Measurements from ENCODE around the gene ZGPAT.

Gene ZGPAT

DNA sequence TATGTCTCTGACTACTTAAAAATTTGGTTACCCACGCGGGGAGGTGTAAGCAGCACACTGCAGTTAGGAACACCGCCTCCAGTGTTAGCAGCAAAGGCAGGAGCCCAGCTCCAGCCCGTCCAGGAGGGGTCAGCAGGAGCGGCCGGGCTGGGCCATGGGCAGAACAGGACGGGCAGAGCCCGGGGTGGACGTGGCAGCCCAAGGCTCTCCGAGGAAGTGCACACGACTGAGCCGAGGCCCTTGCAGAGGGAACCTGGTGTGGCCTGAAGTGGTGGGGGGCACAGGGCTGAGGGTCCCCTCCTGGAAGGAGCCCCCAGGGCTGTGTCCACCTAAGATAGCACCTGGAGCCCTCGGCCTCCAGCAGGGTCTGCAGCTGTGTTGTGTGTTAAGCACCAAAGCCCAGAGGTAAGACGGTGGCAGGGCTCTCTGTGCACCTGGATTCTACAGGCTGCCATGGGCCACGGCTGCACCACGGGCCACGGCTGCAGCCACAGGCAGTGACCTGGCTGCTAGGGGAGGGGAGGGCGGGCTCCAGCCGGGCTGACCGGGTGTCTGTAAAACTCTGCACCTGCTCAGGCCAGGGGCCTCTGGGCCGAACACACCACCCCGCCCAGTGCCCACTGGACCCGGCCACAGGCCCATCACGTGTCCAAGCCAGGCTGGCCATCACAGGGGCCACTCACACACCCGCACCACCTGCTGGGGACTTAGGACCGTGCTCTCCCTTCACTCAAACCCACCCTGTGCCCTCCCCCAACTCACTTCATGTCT is 38.3 kb downstream of the ZGPAT start:
- no peak for DNase-seq

DNA sequence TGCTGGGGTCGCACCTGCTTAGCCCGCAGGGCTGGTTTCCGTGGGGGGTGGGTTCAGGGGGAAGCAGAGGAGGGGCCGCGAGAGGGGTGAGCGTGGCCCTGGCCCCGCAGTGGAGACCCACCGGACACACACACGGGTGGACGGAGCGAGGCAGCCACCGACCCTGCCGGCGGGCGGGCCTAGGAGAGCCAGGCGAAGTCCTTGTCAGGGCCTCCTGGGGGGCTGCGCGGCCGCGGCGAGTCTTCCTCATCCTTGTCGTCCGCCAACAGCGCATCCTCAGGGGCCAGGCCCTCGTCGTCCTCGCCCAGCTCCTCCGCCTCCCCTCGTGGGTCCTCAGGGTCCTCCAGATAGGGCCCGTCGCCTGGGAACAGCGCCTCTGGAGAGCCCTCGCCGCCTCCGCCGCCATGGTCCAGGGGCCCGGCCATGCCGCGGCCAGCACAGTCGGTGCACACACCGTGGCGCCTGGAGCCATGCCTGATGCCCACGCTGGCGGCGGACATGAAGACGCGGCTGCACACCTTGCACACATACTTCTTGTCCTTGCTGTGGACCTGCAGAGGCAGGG is 39.0 kb downstream of the ZGPAT start:
- no peak for DNase-seq

DNA sequence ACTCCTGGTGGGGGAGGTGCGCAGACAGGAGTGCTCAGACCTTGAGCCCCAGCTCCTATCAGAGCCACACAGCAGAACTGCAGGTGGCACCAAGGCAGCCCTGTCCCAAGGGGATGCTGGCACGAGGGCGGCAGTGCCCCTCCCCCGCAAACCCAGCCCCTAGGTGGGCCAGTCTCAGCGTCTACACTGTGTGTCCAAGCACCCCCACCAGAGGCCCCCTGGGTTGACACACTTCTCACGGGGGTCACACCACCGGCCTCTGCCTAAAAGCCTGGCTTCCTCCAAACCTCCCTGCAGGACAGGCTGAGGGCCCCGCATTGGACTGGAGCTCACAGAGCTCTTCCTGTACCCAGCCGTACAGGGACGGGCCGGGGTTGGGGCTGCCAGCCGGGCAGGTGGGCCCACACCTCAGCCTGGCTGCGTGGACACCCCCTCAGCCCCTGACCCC is 39.8 kb downstream of the ZGPAT start:
- no peak for DNase-seq

DNA sequence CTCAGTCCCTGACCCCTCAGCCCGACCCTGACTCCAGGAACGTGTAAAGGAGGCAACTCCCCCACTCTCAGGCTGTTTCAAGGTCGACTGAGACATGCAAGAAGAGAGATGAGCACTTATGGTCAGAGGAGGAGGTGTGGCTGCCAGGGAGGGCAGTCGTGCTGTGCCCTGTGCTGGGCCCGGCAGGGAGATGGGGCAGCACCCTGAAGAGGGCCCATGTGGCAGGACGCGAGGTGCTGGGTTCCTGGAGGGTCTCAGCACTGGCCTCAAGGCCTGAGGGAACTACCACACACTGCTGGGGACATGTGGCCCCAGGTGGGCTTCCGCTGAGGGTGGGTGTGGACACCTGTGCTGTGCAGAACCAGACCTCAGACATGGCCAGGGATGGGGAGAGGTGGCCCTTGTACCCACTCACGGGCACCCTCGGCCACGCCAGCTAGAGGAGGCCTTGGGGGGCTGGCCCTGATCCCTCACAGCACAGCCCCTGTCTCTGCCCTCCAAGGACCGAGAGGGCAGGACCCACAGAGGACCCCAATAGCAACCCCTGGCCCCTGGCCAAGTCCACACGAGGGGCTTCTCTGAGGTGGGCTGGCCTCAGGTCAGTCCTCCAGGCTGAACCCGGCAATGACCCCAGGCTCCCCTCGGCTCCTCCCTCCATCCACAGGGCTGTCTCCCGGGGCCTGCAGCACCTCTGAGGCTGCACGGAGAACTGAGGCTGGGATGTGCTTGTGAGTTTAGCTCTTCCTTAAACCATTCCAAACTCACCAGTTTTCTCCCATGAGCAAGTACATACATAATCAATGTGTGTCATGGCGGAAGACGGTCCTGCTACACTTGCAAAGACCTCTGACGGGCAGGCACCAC is 40.5 kb downstream of the ZGPAT start:
- no peak for DNase-seq

DNA sequence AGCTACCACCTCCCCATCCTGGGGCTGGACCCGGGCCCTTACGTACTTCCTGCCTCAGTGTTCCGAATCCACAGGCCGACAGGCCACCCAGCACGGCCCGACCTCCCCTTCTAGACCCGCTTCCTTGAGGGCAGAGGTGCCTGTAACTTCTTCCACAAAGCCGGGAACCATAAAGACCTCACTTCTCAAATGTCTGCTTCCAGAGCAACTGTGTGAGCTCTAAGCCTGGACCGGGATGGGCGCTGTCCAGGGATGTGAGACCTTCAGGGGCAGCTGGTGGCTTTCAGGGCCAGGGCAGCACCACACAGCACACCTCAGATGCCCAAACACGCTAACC is 41.1 kb downstream of the ZGPAT start:
- DNase-seq = no peak

DNA sequence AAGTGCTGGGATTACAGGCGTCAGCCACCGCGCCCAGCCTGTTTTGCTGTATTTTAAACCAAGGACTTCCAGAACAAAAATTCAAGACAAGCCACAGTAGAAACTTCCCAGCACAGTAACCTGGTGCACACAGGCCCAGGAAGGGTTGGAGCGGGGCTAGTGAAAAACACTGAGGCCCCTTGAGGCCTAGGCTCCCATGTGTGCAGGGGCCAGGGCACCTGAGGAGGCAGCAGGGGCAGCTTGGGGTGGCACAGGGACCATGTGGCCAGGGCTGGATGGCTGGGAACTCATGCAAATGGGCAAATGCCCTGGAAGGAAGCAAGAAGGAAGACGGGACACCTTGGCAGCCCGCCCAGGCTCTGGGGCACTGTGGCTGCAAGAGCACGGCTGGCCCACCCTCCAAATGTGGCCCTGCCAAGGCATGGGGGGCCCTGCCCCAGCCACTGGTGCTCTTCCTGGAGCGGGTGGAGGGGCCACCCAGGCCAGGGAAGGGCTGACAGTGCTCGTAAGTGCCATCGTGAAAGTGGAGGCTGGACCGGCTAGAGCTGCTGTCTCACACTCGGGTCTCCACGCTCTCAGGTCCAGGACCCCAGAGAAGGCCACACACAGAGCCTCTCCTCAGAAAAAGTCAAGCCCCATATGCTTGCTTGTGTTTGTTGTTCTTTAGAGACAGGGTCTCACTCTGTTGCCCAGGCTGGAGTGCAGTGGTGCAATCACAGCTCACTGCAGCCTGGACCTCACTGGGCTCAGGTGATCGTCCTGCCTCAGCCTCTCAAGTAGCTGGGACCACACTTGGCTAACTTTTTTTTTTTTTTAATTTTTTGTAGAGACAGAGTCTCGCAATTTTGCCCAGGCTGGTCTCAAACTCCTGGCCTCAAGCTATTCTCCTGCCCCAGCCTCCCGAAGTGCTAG is 42.0 kb downstream of the ZGPAT start:
- no peak for DNase-seq

DNA sequence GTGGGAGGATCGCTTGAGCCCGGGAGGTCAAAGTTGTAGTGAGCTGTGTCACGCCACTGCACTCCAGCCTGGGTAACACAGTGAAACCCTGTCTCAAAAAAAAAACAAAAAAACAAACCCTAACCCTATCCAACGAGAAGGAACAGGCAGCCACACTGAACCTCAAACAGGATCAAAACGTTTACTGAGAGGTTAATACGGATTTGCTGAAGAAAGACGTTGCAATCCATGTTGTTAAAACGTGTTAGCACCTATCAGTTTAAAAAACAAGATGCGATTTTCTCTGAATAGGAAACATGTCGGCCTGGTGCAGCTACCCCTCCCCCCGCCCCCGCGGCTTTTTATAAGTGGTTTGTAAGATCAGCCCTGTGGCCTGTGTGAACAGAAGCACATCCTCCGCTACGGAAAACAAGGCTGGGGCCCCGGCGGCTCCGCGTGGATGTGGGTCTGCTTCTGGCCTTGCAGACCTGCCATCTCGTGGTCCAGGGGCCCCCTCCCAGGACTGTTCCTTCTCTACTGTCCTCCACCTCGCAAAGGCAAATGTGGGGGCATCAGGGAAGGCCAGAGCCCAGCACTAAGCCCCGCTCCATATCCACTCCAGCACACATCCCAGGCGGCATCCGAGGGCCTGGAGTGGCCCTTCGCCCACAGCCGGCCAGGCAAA is 43.1 kb downstream of the ZGPAT start:
- no peak for DNase-seq

DNA sequence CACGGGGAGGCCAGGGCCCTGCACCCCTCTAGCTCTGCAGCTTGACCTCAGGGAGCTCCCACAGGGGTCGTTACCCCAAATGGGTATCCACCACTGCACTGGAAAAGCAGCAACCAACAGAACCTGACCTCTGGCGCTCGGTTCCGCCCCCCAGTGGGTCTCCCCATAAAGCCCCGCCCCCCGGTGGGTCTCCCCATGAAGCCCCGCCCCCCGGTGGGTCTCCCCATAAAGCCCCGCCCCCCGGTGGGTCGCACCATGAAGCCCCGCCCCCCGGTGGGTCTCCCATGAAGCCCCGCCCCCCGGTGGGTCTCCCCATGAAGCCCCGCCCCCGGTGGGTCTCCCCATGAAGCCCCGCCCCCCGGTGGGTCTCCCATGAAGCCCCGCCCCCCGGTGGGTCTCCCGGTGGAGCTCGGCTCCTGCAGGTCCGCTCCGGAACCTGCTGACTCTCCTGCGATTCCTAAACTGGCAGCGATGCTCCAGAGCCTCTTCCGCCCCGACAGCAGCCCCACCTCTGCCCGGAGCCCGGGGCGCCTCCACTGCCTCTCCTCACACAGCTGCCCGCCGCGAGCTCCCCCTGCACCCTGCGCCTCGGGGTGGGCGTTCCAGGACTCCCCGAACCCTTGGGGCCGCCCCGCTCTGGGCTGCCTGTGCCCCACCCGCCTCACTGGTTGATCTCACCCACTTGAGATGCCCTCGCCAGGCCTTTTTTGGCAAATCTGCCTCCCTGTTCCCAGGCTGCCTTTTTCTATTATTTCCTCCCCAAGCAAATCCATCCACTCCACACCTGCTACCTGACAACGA is 43.8 kb downstream of the ZGPAT start:
- no peak for DNase-seq

DNA sequence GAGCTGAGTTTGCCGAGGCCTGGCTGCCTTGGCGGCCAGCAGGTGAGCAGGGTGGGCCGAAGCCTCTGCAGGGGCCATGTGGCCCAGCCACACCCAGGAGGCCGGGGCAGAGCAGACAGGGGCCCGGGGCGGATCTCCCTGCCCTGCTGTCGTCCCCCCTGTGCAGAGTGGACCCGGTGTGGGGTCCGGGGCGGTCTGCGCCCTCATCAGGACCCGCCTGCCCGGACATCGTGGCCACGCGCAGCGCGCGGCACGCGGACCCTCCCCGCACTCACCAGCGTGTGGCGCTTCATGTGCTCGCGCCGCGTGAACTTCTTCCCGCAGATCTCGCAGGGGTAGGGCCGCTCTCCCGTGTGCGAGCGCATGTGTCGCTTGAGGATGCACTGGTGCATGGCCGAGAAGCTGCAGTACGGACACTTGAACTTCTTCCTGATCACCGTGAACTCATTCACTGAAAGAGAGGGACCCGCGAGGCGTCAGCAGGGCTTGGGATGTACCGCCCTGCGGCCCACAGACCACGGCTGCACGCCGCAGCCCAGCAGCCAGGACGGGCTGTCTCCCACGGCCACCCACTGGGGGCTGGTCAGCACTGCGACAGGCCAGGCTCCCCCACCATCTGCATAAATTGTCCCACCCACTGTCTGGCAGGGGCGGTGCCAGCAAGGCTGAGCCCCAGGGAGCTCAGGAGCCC is 44.7 kb downstream of the ZGPAT start:
- no peak for DNase-seq

DNA sequence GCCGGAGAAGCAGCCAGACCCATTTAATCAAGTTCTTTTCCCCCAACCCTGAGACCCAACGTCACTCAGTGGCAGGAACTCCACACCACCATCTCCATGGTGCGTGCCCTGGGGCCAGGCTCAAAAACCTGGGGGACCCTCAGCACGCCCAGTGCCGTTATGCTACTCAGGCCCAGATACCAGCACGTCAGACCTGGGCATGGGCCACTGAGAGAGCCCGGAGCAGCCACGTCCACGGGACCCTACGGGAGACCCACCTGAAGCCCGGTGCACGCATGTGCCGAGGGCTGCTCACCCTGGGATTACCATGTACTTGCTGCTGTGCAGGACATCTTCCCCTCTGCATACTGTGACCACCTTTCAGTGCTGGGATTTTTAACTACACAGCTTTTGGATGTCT is 45.5 kb downstream of the ZGPAT start:
- DNase-seq = no peak

DNA sequence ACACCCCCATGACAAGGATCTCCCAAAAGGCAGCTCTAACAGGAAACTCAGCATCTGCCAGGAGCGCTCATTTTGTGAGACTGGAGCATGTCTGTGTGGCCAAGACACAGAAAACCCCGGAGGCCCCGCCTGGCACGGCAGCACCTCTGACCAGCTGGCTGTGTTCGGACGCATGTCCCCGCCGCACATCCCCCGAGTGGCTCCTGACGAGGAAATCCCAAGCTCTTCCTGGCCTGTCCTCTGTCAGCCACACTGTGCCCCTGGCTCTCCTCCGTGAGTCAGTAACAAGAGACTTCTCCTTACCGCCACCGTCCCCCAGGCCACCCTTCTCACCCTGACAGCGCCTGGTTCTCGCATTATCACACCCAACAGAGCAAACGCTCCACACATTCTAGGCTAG is 46.2 kb downstream of the ZGPAT start:
- DNase-seq = no peak

DNA sequence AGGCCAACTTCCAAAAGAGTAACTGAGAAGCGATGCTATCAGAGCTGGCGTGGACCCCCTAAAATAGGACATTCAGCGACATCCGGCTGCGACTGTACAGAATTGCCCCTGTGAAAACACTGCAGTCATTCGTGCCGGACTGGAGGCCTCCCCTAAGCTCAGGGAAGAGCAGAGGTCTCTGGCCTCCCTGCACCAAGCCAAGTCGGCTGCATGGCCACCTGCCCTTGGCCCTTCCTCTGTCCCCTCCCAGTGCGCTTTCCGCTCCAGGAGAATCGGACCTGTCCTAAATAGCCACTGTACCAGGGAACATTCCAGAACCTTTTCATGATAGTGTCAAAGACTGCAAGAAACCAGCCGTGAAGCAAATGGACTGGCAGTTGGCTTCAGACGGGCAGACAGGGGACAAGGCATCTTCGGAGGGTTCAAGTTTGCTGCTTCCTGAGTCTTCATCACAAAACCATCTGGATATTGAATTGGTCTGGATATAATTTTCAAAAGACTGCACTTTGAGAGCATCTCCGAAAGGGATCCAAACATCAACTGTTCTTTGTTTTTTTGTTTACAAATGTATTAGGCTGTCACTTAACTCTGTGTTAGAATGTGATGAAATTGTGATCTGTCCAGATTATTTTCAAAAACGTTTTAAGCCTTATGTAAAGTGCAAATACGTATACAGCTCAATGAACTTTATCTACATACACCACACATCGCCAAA is 48.3 kb downstream of the ZGPAT start:
- no peak for DNase-seq

DNA sequence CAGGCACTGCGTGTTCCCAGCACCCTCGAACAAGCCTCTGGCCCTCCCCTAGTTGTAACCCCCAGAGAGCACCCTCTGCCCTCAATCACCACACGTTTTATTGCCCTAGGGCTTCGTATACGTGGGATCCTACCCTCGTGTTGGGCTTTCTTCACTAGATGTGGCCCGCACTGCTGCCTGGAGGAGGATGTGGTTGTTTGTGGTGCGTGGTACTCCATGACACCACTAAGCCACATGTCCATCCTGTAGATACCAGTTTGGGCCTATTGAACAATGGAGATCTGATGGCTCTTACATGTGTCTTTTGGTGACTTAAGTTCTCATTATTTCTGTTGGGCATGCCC is 48.8 kb downstream of the ZGPAT start:
- no peak for DNase-seq

DNA sequence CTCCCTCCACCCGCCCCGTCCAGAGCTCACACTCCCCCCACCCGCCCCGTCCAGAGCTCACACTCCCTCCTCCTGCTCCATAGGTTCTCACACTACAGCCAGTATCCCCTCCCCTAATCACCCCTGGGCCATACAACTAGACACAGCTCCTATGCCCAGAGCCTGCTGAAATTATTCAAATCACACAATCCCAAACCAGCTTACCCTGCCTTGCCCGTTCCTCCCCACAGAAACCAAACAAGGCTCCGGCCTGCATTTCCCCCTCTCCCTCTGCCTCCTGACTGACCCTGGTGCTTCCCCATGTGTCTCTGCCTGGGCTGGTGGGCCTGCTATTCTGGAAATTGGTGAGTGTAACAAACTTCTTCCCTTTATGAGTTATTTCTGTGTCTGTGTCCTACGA is 50.3 kb downstream of the ZGPAT start:
- no peak for DNase-seq

DNA sequence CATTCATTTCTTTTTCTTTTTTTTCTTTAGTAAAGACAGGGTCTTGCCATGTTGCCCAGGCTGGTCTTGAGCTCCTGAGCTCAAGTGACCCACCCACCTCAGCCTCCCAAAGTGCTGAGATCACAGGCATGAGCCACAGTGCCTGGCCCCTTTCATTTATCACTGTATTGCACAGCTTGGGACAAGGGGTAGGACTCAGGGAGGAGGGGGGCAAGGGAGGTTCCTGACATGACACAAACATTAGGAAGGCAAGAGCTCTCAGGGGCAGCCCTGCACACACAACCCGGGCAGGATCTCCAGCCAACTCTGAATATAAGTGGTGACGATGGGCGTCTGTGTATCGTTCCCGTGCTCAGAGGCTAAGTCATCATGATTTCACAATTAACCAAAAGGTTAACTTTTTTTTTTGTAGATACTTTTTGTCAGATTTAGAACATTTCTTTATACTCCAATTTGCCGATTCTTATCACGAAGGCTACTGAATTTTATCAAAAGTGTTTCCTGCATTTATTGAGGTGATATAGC is 51.6 kb downstream of the ZGPAT start:
- DNase-seq = no peak

DNA sequence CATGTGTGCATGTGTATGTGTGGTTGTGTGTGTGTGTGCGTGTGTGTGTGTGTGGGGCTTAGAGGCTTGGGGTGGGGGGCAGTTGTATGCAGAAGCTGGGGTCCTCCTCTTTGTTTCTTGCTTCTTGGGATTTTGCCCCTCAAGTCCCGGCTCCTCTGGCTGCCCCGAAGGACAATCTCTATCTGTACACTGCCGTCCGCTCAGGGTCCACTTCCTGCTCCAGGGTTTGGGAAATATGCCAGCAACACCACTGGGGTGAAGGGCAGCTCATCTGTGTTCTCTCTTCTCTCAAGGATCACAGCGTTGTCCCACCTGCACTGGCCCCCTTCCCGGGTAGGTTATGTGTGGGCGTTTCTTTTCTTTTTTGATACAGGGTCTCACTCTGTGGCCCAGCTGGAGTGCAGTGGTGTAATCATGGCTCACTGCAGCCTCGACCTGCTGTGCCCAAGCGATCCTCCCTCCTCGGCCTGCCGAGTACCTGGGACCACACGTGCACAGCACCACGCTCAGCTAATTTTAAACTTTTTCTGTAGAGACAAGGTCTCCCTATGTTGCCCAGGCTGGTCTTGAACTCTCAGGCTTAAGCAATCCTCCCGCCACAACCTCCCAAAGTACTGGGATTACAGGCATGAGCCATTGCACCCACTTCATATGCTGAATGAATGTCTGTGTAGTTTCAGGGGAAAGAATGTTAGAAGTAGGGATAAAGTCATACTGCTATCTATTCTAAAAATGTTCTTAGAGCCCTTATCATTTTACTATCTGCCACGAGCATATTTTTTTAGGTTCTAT is 57.4 kb downstream of the ZGPAT start:
- DNase-seq = no peak

DNA sequence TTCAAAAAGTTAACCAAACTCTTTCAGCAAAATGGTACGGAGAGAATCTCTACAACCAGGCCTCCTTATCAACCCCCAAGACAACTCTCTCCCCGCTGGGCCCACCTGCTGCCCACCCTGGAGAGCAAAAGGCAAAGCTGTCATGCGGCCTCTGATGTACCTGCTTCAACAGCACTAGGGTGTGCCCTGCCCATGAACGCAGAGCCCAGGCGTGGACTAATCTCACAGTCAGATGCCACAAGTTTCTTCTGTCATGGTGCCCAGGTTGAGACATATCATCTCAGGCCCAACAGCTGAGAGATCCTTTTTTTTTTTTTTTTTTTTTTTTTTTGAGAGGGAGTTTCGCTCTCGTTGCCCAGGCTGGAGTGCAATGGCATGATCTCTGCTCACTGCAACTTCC is 58.1 kb downstream of the ZGPAT start:
- no peak for DNase-seq

DNA sequence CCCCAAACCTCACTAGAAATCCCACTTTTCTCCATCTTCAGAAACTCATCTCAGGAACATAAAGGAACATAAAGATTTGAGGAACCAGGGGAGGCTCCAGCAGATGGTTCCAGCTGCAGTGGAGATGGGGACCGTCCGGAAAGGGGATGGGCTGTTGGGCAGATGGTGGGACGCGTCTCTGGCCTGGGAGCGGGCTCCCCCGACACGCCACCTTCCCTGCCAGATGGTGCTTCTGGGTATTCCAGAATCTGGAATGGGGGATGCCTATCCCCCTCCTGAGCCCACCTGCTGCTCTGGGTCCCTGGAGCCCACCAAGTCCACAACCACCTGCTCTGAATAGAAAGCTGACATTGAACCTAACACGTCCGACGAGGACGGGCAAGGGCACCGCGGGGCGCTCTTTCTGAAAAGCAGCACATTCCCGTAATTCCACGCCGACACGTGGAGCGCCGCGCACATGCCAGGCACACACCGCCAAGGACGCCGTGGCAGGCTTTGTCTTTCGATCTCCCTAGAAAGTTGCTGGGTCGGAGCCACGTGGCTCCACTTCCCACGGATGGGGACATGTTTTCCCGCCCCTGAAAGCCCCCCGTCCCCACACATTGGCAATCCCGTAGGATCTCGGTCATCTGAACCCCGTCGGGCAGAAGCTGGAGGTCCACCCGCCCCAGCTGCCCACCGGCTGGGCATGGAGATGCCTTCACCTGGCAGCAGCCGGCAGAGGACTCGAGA is 59.0 kb downstream of the ZGPAT start:
- no peak for DNase-seq

DNA sequence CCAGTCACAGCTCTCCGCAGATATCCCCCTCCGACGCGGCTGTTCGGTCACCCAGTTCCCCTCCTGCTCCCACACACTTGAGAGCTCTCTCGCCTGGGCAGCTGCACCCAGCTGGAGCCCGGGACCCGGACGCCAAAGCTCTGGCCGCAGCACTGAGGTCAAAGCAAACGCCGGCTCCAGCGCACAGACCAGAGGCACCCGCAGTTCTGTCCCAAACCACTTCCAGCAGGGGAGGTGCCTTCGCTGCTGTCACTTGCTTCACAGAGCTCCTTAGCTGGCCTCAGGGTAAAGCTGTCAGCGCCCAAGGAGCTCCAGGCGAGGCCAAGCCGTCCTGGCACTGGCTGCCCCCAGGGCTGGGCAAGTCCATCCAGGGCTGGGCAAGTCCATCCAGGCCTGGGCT is 59.6 kb downstream of the ZGPAT start:
- DNase-seq = no peak
